ENCODE data around the gene POLD2. TPM values are rescaled to one million over a fixed set of nuclear protein-coding genes. Genes with fewer than 3 reads are reported as not detected.

The POLD2 gene
- total RNA-seq, 5 donors from 2014 or later (not counting 1 experiment from before 2014, with no cell fraction given) = 53.4 to 85.1 (median 72.6) TPM

GRCh38 chr7:44162785-44163395 lies 39.5 kb upstream of the POLD2 start:
- peaks cover 0 to 7% of the 10 kb centered on the region in 2 donors for H3K27me3 Mint-ChIP-seq
- Histone ChIP-seq H3K27me3 (replicated peaks in 1 of 2; ENCODE audit: control insufficient read depth in 2 of 2, extremely low read depth in 1 of 2, insufficient read depth in 2 of 2, low read length in 1 of 2) (peaks cover 0 to 16% of the 10 kb centered on the region in 2 experiments), H3K9me3 (no peaks in the 10 kb centered on the region), H3K4me1 (ENCODE audit: control insufficient read depth in 1 of 2, extremely low read depth in 1 of 2, insufficient read depth in 2 of 2, low read length in 2 of 2) (no peaks in the 10 kb centered on the region), H3K27ac (ENCODE audit: low read length) (no peak overlapping the region), H3K36me3 (ENCODE audit: control insufficient read depth in 2 of 2, extremely low read depth in 1 of 2, insufficient read depth in 1 of 2, low read length in 1 of 2) (no peaks in the 10 kb centered on the region), H3K4me3 (ENCODE audit: control insufficient read depth in 1 of 2, extremely low read depth in 1 of 2, low read length in 1 of 2) (no peak overlapping the region)
- ChIA-PET CTCF (no interaction called here), POLR2A (no interaction called here)
- no peak overlapping the region for H3K27ac Mint-ChIP-seq
- peaks cover 0 to 6% (median 2%) of the 10 kb centered on the region in 3 donors for H3K4me1 Mint-ChIP-seq
- DNase-seq (no peak), ATAC-seq (replicated peaks in 1 of 4) (no peak)
- no peaks in the 10 kb centered on the region for H3K36me3 Mint-ChIP-seq
- H3K4me3 Mint-ChIP-seq = no peak overlapping the region
- peaks cover 0 to 3% (median 0%) of the 10 kb centered on the region in 3 donors for H3K9me3 Mint-ChIP-seq
- no CpG with 5 or more reads among the region's 1 CpG for WGBS (ENCODE audit: insufficient coverage)

- peaks cover 0 to 3% (median 0%) of the 10 kb centered on the region in 3 donors for H3K9me3 Mint-ChIP-seq
- Histone ChIP-seq H3K9me3 (no peaks in the 10 kb centered on the region), H3K27me3 (replicated peaks in 1 of 2; ENCODE audit: control insufficient read depth in 2 of 2, extremely low read depth in 1 of 2, insufficient read depth in 2 of 2, low read length in 1 of 2) (peaks cover 0 to 22% of the 10 kb centered on the region in 2 experiments), H3K4me3 (ENCODE audit: control insufficient read depth in 1 of 2, extremely low read depth in 1 of 2, low read length in 1 of 2) (no peak overlapping the region), H3K4me1 (ENCODE audit: control insufficient read depth in 1 of 2, extremely low read depth in 1 of 2, insufficient read depth in 2 of 2, low read length in 2 of 2) (no peaks in the 10 kb centered on the region), H3K27ac (ENCODE audit: low read length) (no peak overlapping the region), H3K36me3 (ENCODE audit: control insufficient read depth in 2 of 2, extremely low read depth in 1 of 2, insufficient read depth in 1 of 2, low read length in 1 of 2) (no peaks in the 10 kb centered on the region)
- peaks cover 0 to 7% of the 10 kb centered on the region in 2 donors for H3K27me3 Mint-ChIP-seq
- 97% methylated on average over 4 of the region's 4 CpGs for WGBS (ENCODE audit: insufficient coverage)
- H3K4me1 Mint-ChIP-seq = no peaks in the 10 kb centered on the region
- no peak for DNase-seq
- no peak overlapping the region for H3K27ac Mint-ChIP-seq
- CTCF ChIA-PET = no interaction called here
- ATAC-seq (replicated peaks in 1 of 4) = no peak
- no peaks in the 10 kb centered on the region for H3K36me3 Mint-ChIP-seq
- POLR2A ChIA-PET = no interaction called here
- H3K4me3 Mint-ChIP-seq = no peak overlapping the region
Measured at GRCh38 chr7:44162179-44162578, 38.8 kb upstream of the POLD2 start.

GRCh38 chr7:44161371-44161770 lies 38.0 kb upstream of the POLD2 start:
- DNase-seq (no peak), ATAC-seq (replicated peaks in 1 of 4) (no peak)
- no peak overlapping the region for H3K27ac Mint-ChIP-seq
- no peaks in the 10 kb centered on the region for H3K36me3 ChIP-seq (ENCODE audit: control insufficient read depth in 2 of 2, extremely low read depth in 1 of 2, insufficient read depth in 1 of 2, low read length in 1 of 2)
- peaks cover 0 to 7% of the 10 kb centered on the region in 2 donors for H3K27me3 Mint-ChIP-seq
- H3K27me3 ChIP-seq (replicated peaks in 1 of 2; ENCODE audit: control insufficient read depth in 2 of 2, extremely low read depth in 1 of 2, insufficient read depth in 2 of 2, low read length in 1 of 2) = peaks cover 0 to 22% of the 10 kb centered on the region in 2 experiments
- H3K4me1 Mint-ChIP-seq = no peaks in the 10 kb centered on the region
- H3K36me3 Mint-ChIP-seq = no peaks in the 10 kb centered on the region
- POLR2A ChIA-PET = interaction anchor here in 1 of 2 donors (0.6 kb wide), 1 partner anchor 80 kb away, joined by 3 read pairs; no protein-coding TSS in a partner anchor
- no peak overlapping the region for H3K4me3 ChIP-seq (ENCODE audit: control insufficient read depth in 1 of 2, extremely low read depth in 1 of 2, low read length in 1 of 2)
- CTCF ChIA-PET = no interaction called here
- H3K27ac ChIP-seq (ENCODE audit: low read length) = no peak overlapping the region
- H3K4me3 Mint-ChIP-seq = no peak overlapping the region
- H3K9me3 ChIP-seq = no peaks in the 10 kb centered on the region
- H3K4me1 ChIP-seq (ENCODE audit: control insufficient read depth in 1 of 2, extremely low read depth in 1 of 2, insufficient read depth in 2 of 2, low read length in 2 of 2) = no peaks in the 10 kb centered on the region
- whole genome bisulfite sequencing (ENCODE audit: insufficient coverage) = 100% methylated on average over 2 of the region's 2 CpGs
- H3K9me3 Mint-ChIP-seq = peaks cover 0 to 3% (median 0%) of the 10 kb centered on the region in 3 donors

GRCh38 chr7:44159824-44160630 lies 36.7 kb upstream of the POLD2 start:
- 83% methylated on average over 2 of the region's 5 CpGs for WGBS (ENCODE audit: insufficient coverage)
- no peaks in the 10 kb centered on the region for H3K4me1 ChIP-seq (ENCODE audit: control insufficient read depth in 1 of 2, extremely low read depth in 1 of 2, insufficient read depth in 2 of 2, low read length in 2 of 2)
- H3K4me3 ChIP-seq (ENCODE audit: control insufficient read depth in 1 of 2, extremely low read depth in 1 of 2, low read length in 1 of 2) = no peak overlapping the region
- CTCF ChIA-PET = no interaction called here
- no peaks in the 10 kb centered on the region for H3K36me3 ChIP-seq (ENCODE audit: control insufficient read depth in 2 of 2, extremely low read depth in 1 of 2, insufficient read depth in 1 of 2, low read length in 1 of 2)
- DNase-seq = no peak
- no peaks in the 10 kb centered on the region for H3K4me1 Mint-ChIP-seq
- no peaks in the 10 kb centered on the region for H3K9me3 ChIP-seq
- H3K27me3 ChIP-seq (replicated peaks in 1 of 2; ENCODE audit: control insufficient read depth in 2 of 2, extremely low read depth in 1 of 2, insufficient read depth in 2 of 2, low read length in 1 of 2) = peaks cover 0 to 29% of the 10 kb centered on the region in 2 experiments
- no peaks in the 10 kb centered on the region for H3K36me3 Mint-ChIP-seq
- POLR2A ChIA-PET = no interaction called here
- H3K4me3 Mint-ChIP-seq = no peak overlapping the region
- no peak for ATAC-seq (replicated peaks in 1 of 4)
- no peak overlapping the region for H3K27ac Mint-ChIP-seq
- peaks cover 0 to 7% of the 10 kb centered on the region in 2 donors for H3K27me3 Mint-ChIP-seq
- peaks cover 0 to 3% (median 0%) of the 10 kb centered on the region in 3 donors for H3K9me3 Mint-ChIP-seq
- H3K27ac ChIP-seq (ENCODE audit: low read length) = no peak overlapping the region

- Histone ChIP-seq H3K9me3 (no peaks in the 10 kb centered on the region), H3K27me3 (replicated peaks in 1 of 2; ENCODE audit: control insufficient read depth in 2 of 2, extremely low read depth in 1 of 2, insufficient read depth in 2 of 2, low read length in 1 of 2) (peaks cover 0 to 31% of the 10 kb centered on the region in 2 experiments), H3K4me1 (ENCODE audit: control insufficient read depth in 1 of 2, extremely low read depth in 1 of 2, insufficient read depth in 2 of 2, low read length in 2 of 2) (no peaks in the 10 kb centered on the region), H3K4me3 (ENCODE audit: control insufficient read depth in 1 of 2, extremely low read depth in 1 of 2, low read length in 1 of 2) (no peak overlapping the region), H3K27ac (ENCODE audit: low read length) (no peak overlapping the region), H3K36me3 (ENCODE audit: control insufficient read depth in 2 of 2, extremely low read depth in 1 of 2, insufficient read depth in 1 of 2, low read length in 1 of 2) (no peaks in the 10 kb centered on the region)
- ChIA-PET CTCF (no interaction called here), POLR2A (no interaction called here)
- no peak overlapping the region for H3K4me3 Mint-ChIP-seq
- H3K36me3 Mint-ChIP-seq = no peaks in the 10 kb centered on the region
- ATAC-seq (replicated peaks in 1 of 4) (no peak), DNase-seq (no peak)
- WGBS (ENCODE audit: insufficient coverage) = 94% methylated on average over 6 of the region's 12 CpGs
- H3K9me3 Mint-ChIP-seq = no peaks in the 10 kb centered on the region
- H3K27ac Mint-ChIP-seq = no peak overlapping the region
- peaks cover 0 to 7% of the 10 kb centered on the region in 2 donors for H3K27me3 Mint-ChIP-seq
- no peaks in the 10 kb centered on the region for H3K4me1 Mint-ChIP-seq
Measured at GRCh38 chr7:44158873-44159631, 35.7 kb upstream of the POLD2 start.

GRCh38 chr7:44158096-44158872 lies 34.9 kb upstream of the POLD2 start:
- H3K4me3 ChIP-seq (ENCODE audit: control insufficient read depth in 1 of 2, extremely low read depth in 1 of 2, low read length in 1 of 2) = no peak overlapping the region
- H3K4me1 Mint-ChIP-seq = no peaks in the 10 kb centered on the region
- POLR2A ChIA-PET = no interaction called here
- no peak for ATAC-seq (replicated peaks in 1 of 4)
- CTCF ChIA-PET = no interaction called here
- 87% methylated on average over 7 of the region's 10 CpGs for WGBS (ENCODE audit: insufficient coverage)
- H3K9me3 ChIP-seq = no peaks in the 10 kb centered on the region
- H3K27ac ChIP-seq (ENCODE audit: low read length) = no peak overlapping the region
- no peaks in the 10 kb centered on the region for H3K36me3 Mint-ChIP-seq
- H3K27ac Mint-ChIP-seq = no peak overlapping the region
- no peaks in the 10 kb centered on the region for H3K9me3 Mint-ChIP-seq
- peaks cover 0 to 7% of the 10 kb centered on the region in 2 donors for H3K27me3 Mint-ChIP-seq
- DNase-seq = no peak
- no peak overlapping the region for H3K4me3 Mint-ChIP-seq
- peaks cover 0 to 31% of the 10 kb centered on the region in 2 experiments for H3K27me3 ChIP-seq (replicated peaks in 1 of 2; ENCODE audit: control insufficient read depth in 2 of 2, extremely low read depth in 1 of 2, insufficient read depth in 2 of 2, low read length in 1 of 2)
- no peaks in the 10 kb centered on the region for H3K4me1 ChIP-seq (ENCODE audit: control insufficient read depth in 1 of 2, extremely low read depth in 1 of 2, insufficient read depth in 2 of 2, low read length in 2 of 2)
- no peaks in the 10 kb centered on the region for H3K36me3 ChIP-seq (ENCODE audit: control insufficient read depth in 2 of 2, extremely low read depth in 1 of 2, insufficient read depth in 1 of 2, low read length in 1 of 2)
